Gastrocnemius medialis (tissue), 4 donors: Measurements from ENCODE around the gene HRNR.

Source experiments
- CTCF ChIP-seq, 5 experiments: fragments of 450-650 bp in 3 of 5; fragments of 200-600 bp in 2 of 5; sonication (generic) in 2 of 5; IDR thresholded peaks in 4 of 5; conservative IDR thresholded peaks in 1 of 5; 1 replicate in 4 of 5; 2 replicates in 1 of 5; pipeline ENCODE4 v1.5.1; 2016 to 2019; ENCODE audit warnings: antibody characterized with exemption in 5 of 5, mild to moderate bottlenecking in 3 of 5, moderate library complexity in 3 of 5
- POLR2A ChIP-seq, 2 donors: fragments of 450-650 bp; IDR thresholded peaks; one replicate each; pipeline ENCODE4 v1.6.1; 2017; ENCODE audit warnings: antibody characterized with exemption in 2 of 2, mild to moderate bottlenecking in 2 of 2, moderate library complexity in 2 of 2

- TF ChIP-seq POLR2A (IDR thresholded peaks at IDR 0.05) (no peak), CTCF (IDR thresholded peaks at IDR 0.05 in 4 of 5, conservative IDR thresholded peaks at IDR 0.05 in 1 of 5) (no peak)
Observed at GRCh38 chr1:152168535-152168868, 55.5 kb downstream of the HRNR start.
